ENCODE results near the gene SCN1A. TPM values are rescaled to one million over a fixed set of nuclear protein-coding genes. Genes with fewer than 3 reads are reported as not detected.

Gene SCN1A
- total and polyA plus RNA-seq, 10 of the 15 experiments (the other 5 are each of a cell fraction or from before 2014, with no cell fraction given), result not detected

- in situ Hi-C loops (cut with MboI) (no loop called here), intact Hi-C loops (cut with micrococcal nuclease; ENCODE audit: unreplicated experiment) (no loop called here)
- TF ChIP-seq HDGF (IDR thresholded peaks at IDR 0.05) (no peak), RFX5 (IDR thresholded peaks at IDR 0.05; ENCODE audit: low read depth, low read length) (no peak), SMAD1 (IDR thresholded peaks at IDR 0.05; ENCODE audit: low read depth, partially characterized antibody) (no peak), RB1 (IDR thresholded peaks at IDR 0.05; ENCODE audit: borderline replicate concordance) (no peak), BCL3 (IDR thresholded peaks at IDR 0.05; ENCODE audit: borderline replicate concordance, insufficient read depth, low read depth, low read length, poor library complexity, severe bottlenecking) (no peak), SKIL (IDR thresholded peaks at IDR 0.05; ENCODE audit: low read depth, poor library complexity, severe bottlenecking) (no peak), CBX5 (IDR thresholded peaks at IDR 0.05; ENCODE audit: low read depth) (no peak), POU2F2 (IDR thresholded peaks at IDR 0.05; ENCODE audit: borderline replicate concordance, low read depth, low read length) (no peak), KDM1A (IDR thresholded peaks at IDR 0.05; ENCODE audit: borderline replicate concordance) (no peak), CHD1 (IDR thresholded peaks at IDR 0.05; ENCODE audit: low read depth, low read length) (no peak), LARP7 (IDR thresholded peaks at IDR 0.05) (no peak), ATF3 (IDR thresholded peaks at IDR 0.05; ENCODE audit: borderline replicate concordance, extremely low read depth, low read depth, low read length) (no peak)
- ChIA-PET CTCF (interaction anchor here (1.6 kb wide), 1 partner anchor 803 kb away, joined by 4 read pairs; the partner anchor contains the start of gene SCN2A), RAD21 (ENCODE audit: unreplicated experiment) (no interaction called here), SMC1A (ENCODE audit: uncharacterized antibody, unreplicated experiment) (interaction anchor here (0.6 kb wide), 1 partner anchor 1344 kb away, joined by 3 read pairs; no protein-coding TSS in a partner anchor), POLR2A (no interaction called here)
- FAIRE-seq (no peak), ATAC-seq (no peak), DNase-seq (ENCODE audit: low read depth, low spot score) (no peak)
- Histone ChIP-seq H3K36me3 (ENCODE audit: control insufficient read depth in 2 of 2, insufficient read depth in 2 of 2, low read length in 1 of 2) (no peaks in the 10 kb centered on the region), H3K4me3 (no peak overlapping the region), H3K27me3 (replicated peaks in 1 of 2; ENCODE audit: control insufficient read depth in 2 of 2, insufficient read depth in 2 of 2, low read length in 1 of 2) (no peaks in the 10 kb centered on the region), H3K79me2 (ENCODE audit: control insufficient read depth, insufficient read depth, low read length) (no peaks in the 10 kb centered on the region), H4K20me1 (ENCODE audit: control insufficient read depth, insufficient read depth) (no peaks in the 10 kb centered on the region), H3K4me1 (ENCODE audit: control insufficient read depth, insufficient read depth, low read length) (no peaks in the 10 kb centered on the region), H3K9ac (ENCODE audit: control insufficient read depth, insufficient read depth, low read length) (no peak overlapping the region), H3K9me3 (replicated peaks; ENCODE audit: control insufficient read depth, insufficient read depth, low read length) (no peaks in the 10 kb centered on the region), H2AFZ (ENCODE audit: control insufficient read depth, low read depth, low read length) (no peak overlapping the region), H3K27ac (ENCODE audit: control insufficient read depth, insufficient read depth) (no peak overlapping the region), H3K4me2 (ENCODE audit: control insufficient read depth, insufficient read depth) (no peak overlapping the region)
- no TSS peak for BruUV-seq (replicated peaks)
- 5% methylated on average over 1 of the region's 1 CpG for WGBS (ENCODE audit: insufficient coverage, insufficient replicate concordance, low lambda C conversion rate, missing lambda C conversion rate)
These were observed 85.5 kb downstream of the SCN1A start for GRCh38 chr2:166042356-166042755.

Data from GM12878 (cell line).